GM19397 (cell line): ENCODE measurements around the gene CYP26C1.

Experiments used
- ATAC-seq: cut with Tn5 transposase; IDR thresholded peaks from one replicate; pipeline ENCODE4 v1.9.1; 2021; ENCODE audit warnings: mild to moderate bottlenecking, moderate library complexity; ENCODE audit not compliant: unreplicated experiment

The CYP26C1 gene

DNA sequence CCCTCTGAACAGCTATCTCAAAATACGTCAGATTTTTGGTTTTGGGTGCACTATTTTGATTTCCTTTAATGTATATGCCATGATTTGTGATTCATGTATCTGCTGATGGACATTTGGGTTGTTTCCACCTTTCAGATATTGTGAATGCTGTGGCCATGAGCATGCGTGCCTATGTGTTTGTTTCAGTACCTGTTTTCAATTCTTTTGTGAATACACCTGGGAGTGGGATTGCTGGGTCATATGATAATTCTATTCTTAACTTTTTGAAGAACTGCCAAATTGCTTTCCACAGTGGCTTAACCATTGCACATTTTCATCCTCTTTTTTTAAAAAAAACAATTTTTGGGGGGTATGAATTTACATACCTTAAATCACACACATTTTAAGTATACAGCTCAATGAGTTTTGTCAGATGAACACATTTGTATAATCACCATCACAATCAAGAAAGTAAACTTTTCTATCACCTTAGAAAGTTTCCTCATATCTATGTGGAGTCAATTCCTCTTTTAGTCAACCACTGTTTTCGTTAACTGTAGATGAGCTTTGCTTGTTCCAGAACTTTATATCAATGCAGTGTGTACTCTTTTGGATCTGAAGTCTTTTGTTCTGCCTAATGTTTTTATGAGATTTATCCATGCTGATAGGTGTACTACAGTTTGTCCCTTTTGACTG lies 50.0 kb downstream of the CYP26C1 start:
- ATAC-seq: no peak

DNA sequence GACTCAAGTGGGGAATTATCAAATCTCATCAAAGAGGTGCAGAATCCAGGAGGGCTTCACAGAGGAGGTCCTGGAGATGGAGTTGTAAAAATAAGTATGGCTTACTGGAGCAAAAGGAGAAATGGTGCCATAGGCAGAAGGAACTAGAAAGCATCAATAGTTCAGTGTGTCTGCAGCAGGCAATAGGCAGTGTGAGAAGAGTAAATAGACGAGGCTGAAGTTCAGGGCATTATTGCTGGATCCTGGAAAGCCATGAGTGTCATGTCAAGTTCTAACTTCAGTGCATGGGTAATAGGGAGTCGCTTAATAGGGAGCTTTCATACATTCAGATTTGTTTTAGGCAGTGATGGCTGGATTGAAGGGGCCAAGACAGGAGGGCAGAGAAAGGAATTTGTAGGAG lies 52.4 kb downstream of the CYP26C1 start:
- no peak for ATAC-seq

DNA sequence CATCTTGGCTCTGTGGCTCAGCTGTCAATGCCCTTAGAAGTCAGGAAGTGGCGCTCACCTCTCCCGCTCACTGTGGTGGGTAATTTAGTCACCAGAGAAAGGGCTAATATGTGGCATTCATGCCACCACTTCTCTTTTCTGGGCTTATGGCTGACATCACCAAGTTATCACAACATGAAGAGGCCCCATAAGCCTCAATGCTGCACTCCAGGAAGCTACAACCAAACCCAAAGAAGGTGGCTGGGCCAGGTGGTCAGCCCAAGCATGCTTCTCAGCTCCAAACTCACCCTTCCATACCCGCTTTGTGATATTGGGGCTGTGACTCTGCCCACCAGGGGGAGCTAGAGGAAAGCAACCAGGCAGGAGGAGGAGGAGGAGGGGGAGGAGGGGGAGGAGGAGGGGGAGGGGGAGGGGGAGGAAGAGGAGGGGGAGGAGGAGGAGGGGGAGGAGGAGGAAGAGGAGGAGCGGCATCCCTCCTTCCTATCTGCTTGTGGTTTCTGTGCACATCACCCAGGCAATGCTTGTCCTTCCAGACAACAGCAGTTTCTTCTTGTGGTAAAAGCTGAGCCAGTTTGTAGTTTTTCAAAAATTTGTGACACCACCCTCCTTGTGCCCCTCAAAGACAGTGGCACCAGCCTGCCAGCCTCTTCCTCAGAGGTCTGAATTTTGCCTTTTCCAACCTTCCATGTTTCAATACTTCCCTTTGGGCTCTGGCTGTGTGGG lies 55.2 kb downstream of the CYP26C1 start:
- ATAC-seq: no peak
